K562 (cell line): ENCODE data around the gene KRTAP10-11. TPM values are rescaled to one million over a fixed set of nuclear protein-coding genes. Genes with fewer than 3 reads are reported as not detected.

Source experiments
- ATAC-seq: fragments of 200-7000 bp; cut with Tn5 transposase; 3 replicates; pipeline ENCODE4 v1.9.1; 2020; ENCODE audit warnings: moderate library complexity
- BruUV-seq: library from RNA; stranded (reverse); fragments of 400-500 nt; replicated peaks from 2 replicates; lab custom pipeline; 2021; lab: Mats Ljungman, UMichigan
- CTCF ChIA-PET: fragments of 300-600 bp; formaldehyde crosslinking; extraction: SDS; loops from one replicate; lab custom pipeline; 2021; ENCODE audit warnings: low intra/inter-chr PET ratio; lab: Yijun Ruan, JAX
- POLR2A ChIA-PET: fragments of 300-600, 350-650 bp; sonication (Branson Sonifier 250); formaldehyde crosslinking; extraction: SDS; loops from one replicate; lab custom pipeline; 2021; ENCODE audit warnings: antibody characterized with exemption, inconsistent platforms; lab: Yijun Ruan, JAX
- DNase-seq, 4 experiments: peaks; one replicate each; pipeline versions ENCODE4 v3.0.0 to v3.0.0-alpha.2; 2011 to 2018; ENCODE audit warnings: low spot score in 3 of 4, mixed read lengths in 3 of 4; ENCODE audit errors: extremely low read depth in 1 of 4
- FAIRE-seq: peaks from 2 replicates; lab custom pipeline; 2011; peaks lifted over from hg19 to GRCh38; lab: Jason Lieb, UNC
- H2AFZ ChIP-seq: 2 replicates; pipeline ENCODE4 v1.6.0; 2011; ENCODE audit warnings: low read depth, low read length, control low read depth, inconsistent platforms
- H3K27ac ChIP-seq: fragments of 200-600 bp; 3 replicates; pipeline ENCODE4 v1.8.0; 2011; ENCODE audit warnings: low read depth, mild to moderate bottlenecking, control low read depth, inconsistent platforms, low read length, moderate library complexity, mixed read lengths; ENCODE audit errors: extremely low read depth
- H3K27me3 ChIP-seq, 2 experiments: fragments of 300-600 bp in 1 of 2; 2 replicates in 1 of 2; 3 replicates in 1 of 2; pipeline versions ENCODE4 v1.6.0 to v1.8.0; 2011; ENCODE audit warnings: inconsistent platforms in 2 of 2, low read length in 2 of 2, mild to moderate bottlenecking in 1 of 2, mixed read lengths in 1 of 2, moderate library complexity in 1 of 2; ENCODE audit not compliant: control insufficient read depth in 2 of 2, insufficient read depth in 2 of 2
- H3K36me3 ChIP-seq: fragments of 300-600 bp; 3 replicates; pipeline ENCODE4 v1.8.0; 2011; ENCODE audit warnings: mild to moderate bottlenecking, low read length, inconsistent platforms; ENCODE audit not compliant: control insufficient read depth, insufficient read depth
- H3K4me1 ChIP-seq, 2 experiments: fragments of 200-600 bp in 1 of 2; replicated peaks in 1 of 2; 2 replicates in 1 of 2; 3 replicates in 1 of 2; pipeline versions ENCODE4 v1.5.1 to v1.8.0; 2011; ENCODE audit warnings: inconsistent platforms in 2 of 2, low read length in 2 of 2, mild to moderate bottlenecking in 1 of 2, mixed read lengths in 1 of 2, moderate library complexity in 1 of 2; ENCODE audit not compliant: control insufficient read depth in 2 of 2, insufficient read depth in 2 of 2
- H3K4me2 ChIP-seq: 2 replicates; pipeline ENCODE4 v1.6.1; 2011; ENCODE audit warnings: low read length, control low read depth, inconsistent platforms, mixed read lengths; ENCODE audit not compliant: insufficient read depth
- H3K4me3 ChIP-seq: fragments of 200-600 bp; sonication (generic), shearing (Covaris generic); 2 replicates; pipeline ENCODE4 v1.5.1; 2016; ENCODE audit warnings: control low read depth, inconsistent platforms
- H3K79me2 ChIP-seq: fragments of 200-600 bp; 3 replicates; pipeline ENCODE4 v1.8.0; 2011; ENCODE audit warnings: low read length, inconsistent platforms; ENCODE audit not compliant: control insufficient read depth, insufficient read depth
- H3K9ac ChIP-seq, 2 experiments: 2 replicates each; pipeline versions ENCODE4 v1.6.0 to v1.6.1; 2011; ENCODE audit warnings: low read depth in 2 of 2, low read length in 2 of 2, control low read depth in 1 of 2, inconsistent platforms in 1 of 2, mild to moderate bottlenecking in 1 of 2, mixed read lengths in 1 of 2; ENCODE audit not compliant: insufficient read depth in 1 of 2
- H3K9me1 ChIP-seq: one replicate; pipeline ENCODE4 v1.6.0; 2011; ENCODE audit warnings: inconsistent platforms, mild to moderate bottlenecking, low read length, moderate library complexity; ENCODE audit not compliant: control insufficient read depth, insufficient read depth
- H3K9me3 ChIP-seq: replicated peaks from 2 replicates; pipeline ENCODE4 v1.5.1; 2011; ENCODE audit warnings: low read depth, low read length, inconsistent platforms; ENCODE audit not compliant: control insufficient read depth, insufficient read depth
- H4K20me1 ChIP-seq: replicated peaks from 2 replicates; pipeline ENCODE4 v1.6.1; 2011; ENCODE audit warnings: low read length, inconsistent platforms, mixed read lengths; ENCODE audit not compliant: control insufficient read depth, insufficient read depth
- FOXK2 ChIP-seq, 2 experiments: fragments of 450-650 bp; IDR thresholded peaks in 1 of 2; conservative IDR thresholded peaks in 1 of 2; 2 replicates each; pipeline ENCODE4 v1.6.1; 2016; ENCODE audit warnings: low read depth in 2 of 2, mild to moderate bottlenecking in 1 of 2
- MEF2D ChIP-seq: conservative IDR thresholded peaks from 2 replicates; pipeline ENCODE4 v1.6.1; 2016; ENCODE audit warnings: low read depth, missing genetic modification characterization, missing compliant biosample characterization
- SNRNP70 ChIP-seq: fragments of 200-400 bp; formaldehyde crosslinking; optimal IDR thresholded peaks from 2 replicates; pipeline ENCODE3; 2017; ENCODE audit warnings: low read depth, low read length
- STAG1 ChIP-seq: sonication (generic); formaldehyde crosslinking; IDR thresholded peaks from 2 replicates; pipeline ENCODE4 v1.5.0; 2020; ENCODE audit warnings: missing genetic modification reagents, borderline replicate concordance
- WGBS: fragments of 100-300 bp; shearing (Covaris generic); methylation state at CpG from one replicate; pipeline ENCODE4 v1.1.6; 2016; ENCODE audit warnings: low coverage, mixed read lengths; ENCODE audit not compliant: insufficient coverage; ENCODE audit errors: missing lambda C conversion rate; 5-methylcytosine and 5-hydroxymethylcytosine counted together
- in situ Hi-C: fragments of 300-500 bp; cut with MboI; formaldehyde crosslinking; loops from 4 replicates; pipeline ENCODE4 v1.15.0; 2018; ENCODE audit warnings: inconsistent platforms, mixed read lengths
- intact Hi-C: fragments of 100-400 bp; cut with micrococcal nuclease; formaldehyde crosslinking; loops from 2 replicates; pipeline ENCODE4 v1.14.2; 2022
- polyA plus RNA-seq, 8 experiments: library from polyadenylated mRNA; depleted of rRNA in 4 of 8; stranded (reverse) in 5 of 8; unstranded in 3 of 8; fragments of >200 nt; fragmentation: Nextera tagmentation in 2 of 8; fragmentation: Illumina TruSeq in 1 of 8; extraction: Ambion mirVana in 2 of 8; extraction: Trizol in 1 of 8; gene quantifications; 2 replicates each; pipeline versions ENCODE4 v1.2.1 to v1.2.3, GENCODE V29; 2011 to 2014; ENCODE audit warnings: inconsistent platforms in 1 of 8, missing spikeins in 1 of 8
- total RNA-seq, 7 experiments: library from RNA; depleted of rRNA in 6 of 7; stranded (reverse); fragments of >200 nt in 6 of 7; fragmentation: Illumina TruSeq in 2 of 7; extraction: Trizol in 2 of 7; gene quantifications; 2 replicates each; pipeline versions ENCODE4 v1.2.1 to v1.2.3, GENCODE V29; 2011 to 2021; ENCODE audit warnings: low replicate concordance in 1 of 7
- TF ChIP-seq, protein P1 (sequence below): sonication (generic); formaldehyde crosslinking; IDR thresholded peaks from 2 replicates; pipeline ENCODE4 v1.8.0; 2022; ENCODE audit warnings: mild to moderate bottlenecking, missing genetic modification reagents

The KRTAP10-11 gene
- total and polyA plus RNA-seq, 9 of the 15 experiments (the other 6 are each of a cell fraction or from before 2014, with no cell fraction given), result not detected

DNA sequence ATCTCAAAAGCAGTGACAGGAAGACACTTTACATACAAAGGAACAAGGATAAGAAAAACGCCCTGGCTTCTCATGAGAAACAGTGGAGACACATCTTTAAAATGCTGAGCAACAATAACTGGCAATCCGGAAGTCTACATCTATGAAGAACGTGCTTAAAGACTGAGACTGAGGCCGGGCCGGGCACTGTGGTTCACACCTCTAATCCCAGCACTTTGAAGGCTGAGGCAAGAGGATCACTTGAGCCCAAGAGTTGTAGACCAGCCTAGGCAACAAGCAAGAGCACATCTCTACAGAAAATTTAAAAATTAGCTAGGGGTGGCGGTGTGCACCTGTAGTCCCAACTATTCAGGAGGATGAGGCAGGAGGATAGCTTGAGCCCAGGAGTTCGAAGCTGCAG lies 37.9 kb downstream of the KRTAP10-11 start:
- H3K4me3 ChIP-seq, result no peak overlapping the region
- H2AFZ ChIP-seq, result no peak overlapping the region
- intact Hi-C loops (no loop called here), in situ Hi-C loops (no loop called here)
- H3K79me2 ChIP-seq, result no peaks in the 10 kb centered on the region
- peaks cover 0 to 6% of the 10 kb centered on the region in 2 experiments; a peak in 2 of 5 replicates for H3K4me1 ChIP-seq
- 0% methylated on average over 7 of the region's 7 CpGs for WGBS
- ChIA-PET POLR2A (interaction anchor here (1.4 kb wide), 1 partner anchor 12 kb away, joined by 4 read pairs; no protein-coding TSS in a partner anchor), CTCF (no interaction called here)
- FAIRE-seq (no peak), DNase-seq (no peak), ATAC-seq (no peak)
- BruUV-seq, result no TSS peak
- no peak overlapping the region for H3K4me2 ChIP-seq
- H3K9me3 ChIP-seq, result no peaks in the 10 kb centered on the region
- no peak for TF ChIP-seq SNRNP70
- TF ChIP-seq MEF2D (tag), result no peak
- no peak for TF ChIP-seq STAG1 (CRISPR knock-in tag)
- no peak for TF ChIP-seq FOXK2 (conservative IDR thresholded peaks at IDR 0.05 in 1 of 2, IDR thresholded peaks at IDR 0.05 in 1 of 2; ENCODE audit: low read depth in 2 of 2)
- TF ChIP-seq, protein P1, sequence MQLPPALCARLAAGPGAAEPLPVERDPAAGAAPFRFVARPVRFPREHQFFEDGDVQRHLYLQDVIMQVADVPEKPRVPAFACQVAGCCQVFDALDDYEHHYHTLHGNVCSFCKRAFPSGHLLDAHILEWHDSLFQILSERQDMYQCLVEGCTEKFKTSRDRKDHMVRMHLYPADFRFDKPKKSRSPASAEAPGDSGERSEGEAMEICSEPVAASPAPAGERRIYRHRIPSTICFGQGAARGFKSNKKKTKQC (CRISPR knock-in tag), result no peak
- no peak overlapping the region for H3K9ac ChIP-seq
- H3K36me3 ChIP-seq, result no peaks in the 10 kb centered on the region
- peaks cover 22 to 55% of the 10 kb centered on the region in 2 experiments for H3K27me3 ChIP-seq
- H3K27ac ChIP-seq, result no peak overlapping the region
- H4K20me1 ChIP-seq, result 0 out of 2 replicates have a peak, but pooled peaks cover 6% of the 10 kb centered on the region
- H3K9me1 ChIP-seq, result no peaks in the 10 kb centered on the region
